HG03103 (cell line): ENCODE measurements around the gene TM4SF5.
A peak's percentile ranks its signal among the peaks of the same experiment; 100 is the strongest.

ENCODE experiments used
- ATAC-seq: cut with Tn5 transposase; IDR thresholded peaks from one replicate; pipeline ENCODE4 v1.9.1; 2021; ENCODE audit warnings: low read depth; ENCODE audit not compliant: unreplicated experiment

Gene TM4SF5

GRCh38 chr17:4788807-4789700, 17.4 kb downstream of the TM4SF5 start, which contains the start of gene GLTPD2:
GLTPD2 (plus strand) TSS chr17:4788964; CDS start chr17:4789012, 48 bp downstream.
- peak; percentile 5 for ATAC-seq

GRCh38 chr17:4789701-4789950, 17.9 kb downstream of the TM4SF5 start:
- no peak for ATAC-seq

GRCh38 chr17:4789951-4790704, 18.4 kb downstream of the TM4SF5 start:
- ATAC-seq = peak; percentile 79

- ATAC-seq = no peak
Measured at GRCh38 chr17:4790705-4791088, 19.0 kb downstream of the TM4SF5 start.

GRCh38 chr17:4795168-4795567, 23.5 kb downstream of the TM4SF5 start:
- no peak for ATAC-seq

- no peak for ATAC-seq
Measured at GRCh38 chr17:4796552-4796920, 24.9 kb downstream of the TM4SF5 start.

- no peak for ATAC-seq
Measured at GRCh38 chr17:4800462-4801196, 28.9 kb downstream of the TM4SF5 start.

- no peak for ATAC-seq
Measured at GRCh38 chr17:4802228-4802627, 30.5 kb downstream of the TM4SF5 start, which contains the start of gene C17orf114. C17orf114 (minus strand) TSS chr17:4802328.

- no peak for ATAC-seq
Measured at GRCh38 chr17:4806456-4806776, 34.7 kb downstream of the TM4SF5 start.

GRCh38 chr17:4806777-4807604, 35.3 kb downstream of the TM4SF5 start, which contains the start of gene PLD2:
PLD2 (plus strand) TSS chr17:4807152; CDS start chr17:4807773, 621 bp downstream.
- peak; percentile 74 for ATAC-seq

- ATAC-seq = no peak
Measured at GRCh38 chr17:4807605-4808377, 36.1 kb downstream of the TM4SF5 start.

- ATAC-seq = no peak
Measured at GRCh38 chr17:4808378-4808767, 36.7 kb downstream of the TM4SF5 start.

GRCh38 chr17:4810696-4811290, 39.1 kb downstream of the TM4SF5 start:
- no peak for ATAC-seq

GRCh38 chr17:4811471-4811870, 39.8 kb downstream of the TM4SF5 start:
- no peak for ATAC-seq

GRCh38 chr17:4812690-4813089, 41.0 kb downstream of the TM4SF5 start:
- ATAC-seq = no peak

- ATAC-seq = no peak
Measured at GRCh38 chr17:4815043-4815675, 43.5 kb downstream of the TM4SF5 start.

GRCh38 chr17:4816826-4817225, 45.1 kb downstream of the TM4SF5 start:
- no peak for ATAC-seq

- no peak for ATAC-seq
Measured at GRCh38 chr17:4818276-4818675, 46.6 kb downstream of the TM4SF5 start.

GRCh38 chr17:4822835-4823234, 51.1 kb downstream of the TM4SF5 start:
- no peak for ATAC-seq
